Neural cell (in vitro differentiated cells): ENCODE results near the gene LZTFL1.

Experiments
- CTCF ChIP-seq: fragments of 450-650 bp; IDR thresholded peaks from 2 replicates; pipeline ENCODE4 v1.5.1; 2014; ENCODE audit warnings: antibody characterized with exemption, mild to moderate bottlenecking, moderate library complexity; ENCODE audit not compliant: poor library complexity, severe bottlenecking
- EP300 ChIP-seq: fragments of 450-650 bp; conservative IDR thresholded peaks from 2 replicates; pipeline ENCODE4 v1.6.1; 2014; ENCODE audit warnings: antibody characterized with exemption, mild to moderate bottlenecking, moderate library complexity; ENCODE audit not compliant: poor library complexity, severe bottlenecking
- EZH2 ChIP-seq: fragments of 200-600, 300-800 bp; shearing (Covaris generic), sonication (generic); IDR thresholded peaks from 2 replicates; pipeline ENCODE4 v1.6.1; 2014; ENCODE audit warnings: antibody characterized with exemption, low read length, borderline replicate concordance, mild to moderate bottlenecking; ENCODE audit not compliant: insufficient read depth, poor library complexity, severe bottlenecking
- MXI1 ChIP-seq: fragments of 450-650 bp; conservative IDR thresholded peaks from 2 replicates; pipeline ENCODE4 v1.6.1; 2014; ENCODE audit warnings: antibody characterized with exemption, mild to moderate bottlenecking; ENCODE audit not compliant: poor library complexity, severe bottlenecking
- POLR2AphosphoS5 ChIP-seq: IDR thresholded peaks from 2 replicates; pipeline ENCODE4 v1.6.1; 2012
- RAD21 ChIP-seq: fragments of 450-650 bp; conservative IDR thresholded peaks from 2 replicates; pipeline ENCODE4 v1.6.1; 2014; ENCODE audit warnings: antibody characterized with exemption, mild to moderate bottlenecking, moderate library complexity
- REST ChIP-seq: IDR thresholded peaks from 2 replicates; pipeline ENCODE4 v1.6.1; 2012; ENCODE audit warnings: borderline replicate concordance
- SMC3 ChIP-seq: fragments of 450-650 bp; conservative IDR thresholded peaks from 2 replicates; pipeline ENCODE4 v1.6.1; 2014; ENCODE audit warnings: antibody characterized with exemption, mild to moderate bottlenecking, moderate library complexity; ENCODE audit not compliant: poor library complexity
- TAF1 ChIP-seq: IDR thresholded peaks from 2 replicates; pipeline ENCODE4 v1.6.1; 2012; ENCODE audit warnings: low read depth

- TF ChIP-seq EZH2 (no peak), CTCF (no peak), RAD21 (no peak), EP300 (no peak), POLR2AphosphoS5 (no peak), TAF1 (no peak), SMC3 (no peak), REST (no peak), MXI1 (no peak)
Observed at GRCh38 chr3:45790596-45790995, 51.3 kb downstream of the LZTFL1 start.
